Nephron progenitor cell (in vitro differentiated cells): ENCODE results near the gene KBTBD4.
"Not testable (repeated sequence)": the region's sequence is repeated elsewhere in the genome, so short reads cannot be mapped to it uniquely, and the experiment has no call there.

Source experiments
- DNase-seq: peaks from one replicate; pipeline ENCODE4 v3.0.0; 2021
- H3K27ac Mint-ChIP-seq: 2 replicates; pipeline ENCODE4 v1.8.0; 2021; ENCODE audit warnings: mild to moderate bottlenecking, moderate library complexity, mixed read lengths
- H3K27me3 Mint-ChIP-seq: 2 replicates; pipeline ENCODE4 v1.8.0; 2021; ENCODE audit warnings: mild to moderate bottlenecking, low read depth, mixed read lengths; ENCODE audit not compliant: poor library complexity
- H3K36me3 Mint-ChIP-seq: 2 replicates; pipeline ENCODE4 v1.8.0; 2021; ENCODE audit warnings: low read depth, mixed read lengths
- H3K4me1 Mint-ChIP-seq: 2 replicates; pipeline ENCODE4 v1.8.0; 2021; ENCODE audit warnings: mixed read lengths
- H3K4me3 Mint-ChIP-seq: 2 replicates; pipeline ENCODE4 v1.8.0; 2021; ENCODE audit warnings: mild to moderate bottlenecking, moderate library complexity, mixed read lengths
- H3K9me3 Mint-ChIP-seq: 2 replicates; pipeline ENCODE4 v1.8.0; 2021; ENCODE audit warnings: mild to moderate bottlenecking, moderate library complexity, mixed read lengths
- CTCF ChIP-seq: fragments of 200-600 bp; sonication (generic); IDR thresholded peaks from 2 replicates; pipeline ENCODE4 v1.5.0; 2021; ENCODE audit warnings: antibody characterized with exemption

The KBTBD4 gene

GRCh38 chr11:47551086-47551485 lies 27.7 kb downstream of the KBTBD4 start:
- H3K27me3 Mint-ChIP-seq = peaks cover 3% of the 10 kb centered on the region
- peak overlapping the region; percentile 99 for H3K4me3 Mint-ChIP-seq
- no peak for TF ChIP-seq CTCF
- no peaks in the 10 kb centered on the region for H3K9me3 Mint-ChIP-seq
- peaks cover 39% of the 10 kb centered on the region for H3K4me1 Mint-ChIP-seq
- peaks cover 42% of the 10 kb centered on the region for H3K36me3 Mint-ChIP-seq
- peak overlapping the region; percentile 96 for H3K27ac Mint-ChIP-seq
- no peak for DNase-seq

GRCh38 chr11:47550288-47551047 lies 28.3 kb downstream of the KBTBD4 start:
- no peak for DNase-seq
- no peak for TF ChIP-seq CTCF
- no peaks in the 10 kb centered on the region for H3K9me3 Mint-ChIP-seq
- H3K36me3 Mint-ChIP-seq = peaks cover 42% of the 10 kb centered on the region
- peaks cover 39% of the 10 kb centered on the region for H3K4me1 Mint-ChIP-seq
- peak overlapping the region; percentile 99 for H3K4me3 Mint-ChIP-seq
- H3K27ac Mint-ChIP-seq = peak overlapping the region; percentile 74
- H3K27me3 Mint-ChIP-seq = peaks cover 3% of the 10 kb centered on the region

GRCh38 chr11:47546274-47546673 lies 32.5 kb downstream of the KBTBD4 start:
- DNase-seq, H3K27ac Mint-ChIP-seq, H3K4me3 Mint-ChIP-seq, H3K9me3 Mint-ChIP-seq, H3K27me3 Mint-ChIP-seq: not testable (repeated sequence)
- H3K4me1 Mint-ChIP-seq = peaks cover 16% of the 10 kb centered on the region
- peaks cover 56% of the 10 kb centered on the region for H3K36me3 Mint-ChIP-seq

DNA sequence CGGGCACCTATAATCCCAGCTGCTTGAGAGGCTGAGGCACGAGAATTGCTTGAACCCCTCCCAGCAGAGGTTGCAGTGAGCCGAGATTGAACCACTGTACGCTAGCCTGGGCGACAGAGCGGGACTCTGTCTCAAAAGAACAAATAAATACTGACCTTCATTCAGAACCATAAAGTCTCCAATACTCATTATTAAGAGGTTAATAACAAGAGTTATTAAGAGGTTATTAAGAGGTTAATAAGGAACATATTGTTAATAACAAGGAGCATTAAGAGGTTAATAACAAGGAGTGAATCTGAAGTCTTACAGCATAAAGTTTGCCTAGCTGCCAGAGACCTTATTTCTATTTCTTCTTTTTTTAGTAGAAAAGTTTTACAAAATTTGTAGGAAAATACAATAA lies 33.5 kb downstream of the KBTBD4 start:
- H3K27me3 Mint-ChIP-seq = no peaks in the 10 kb centered on the region
- H3K4me1 Mint-ChIP-seq = peaks cover 6% of the 10 kb centered on the region
- no peaks in the 10 kb centered on the region for H3K9me3 Mint-ChIP-seq
- no peak overlapping the region for H3K27ac Mint-ChIP-seq
- H3K4me3 Mint-ChIP-seq = no peak overlapping the region
- TF ChIP-seq CTCF = no peak
- H3K36me3 Mint-ChIP-seq = peaks cover 58% of the 10 kb centered on the region
- no peak for DNase-seq

- peaks cover 3% of the 10 kb centered on the region for H3K9me3 Mint-ChIP-seq
- no peak overlapping the region for H3K4me3 Mint-ChIP-seq
- TF ChIP-seq CTCF = no peak
- no peaks in the 10 kb centered on the region for H3K27me3 Mint-ChIP-seq
- no peak for DNase-seq
- peak overlapping the region; percentile 86 for H3K27ac Mint-ChIP-seq
- peaks cover 4% of the 10 kb centered on the region for H3K4me1 Mint-ChIP-seq
- H3K36me3 Mint-ChIP-seq = peaks cover 45% of the 10 kb centered on the region
Measured at GRCh38 chr11:47541070-47541469, 37.7 kb downstream of the KBTBD4 start.

GRCh38 chr11:47539681-47540039 lies 39.1 kb downstream of the KBTBD4 start:
- no peak for DNase-seq
- Mint-ChIP-seq H3K27ac (peak overlapping the region; percentile 77), H3K4me1 (peaks cover 11% of the 10 kb centered on the region), H3K9me3 (peaks cover 3% of the 10 kb centered on the region), H3K36me3 (peaks cover 54% of the 10 kb centered on the region), H3K27me3 (no peaks in the 10 kb centered on the region), H3K4me3 (no peak overlapping the region)
- TF ChIP-seq CTCF = no peak
